HG03457 (cell line): ENCODE results near the gene FRZB.

ENCODE experiments used
- ATAC-seq: cut with Tn5 transposase; IDR thresholded peaks from one replicate; pipeline ENCODE4 v1.9.1; 2021; ENCODE audit warnings: moderate number of reproducible peaks; ENCODE audit not compliant: unreplicated experiment

Gene FRZB

GRCh38 chr2:182804128-182804527, 62.3 kb downstream of the FRZB start:
- ATAC-seq = no peak

GRCh38 chr2:182798736-182799135, 67.7 kb downstream of the FRZB start:
- ATAC-seq = no peak

- no peak for ATAC-seq
These were observed 74.0 kb downstream of the FRZB start for GRCh38 chr2:182792441-182792840.

GRCh38 chr2:182784777-182785176, 81.7 kb downstream of the FRZB start:
- ATAC-seq = no peak

- no peak for ATAC-seq
These were observed 82.3 kb downstream of the FRZB start for GRCh38 chr2:182784058-182784706.
